NCI-H146 treated with DMSO at 0.1 percent for 48 hours (cell line): ENCODE measurements around the gene ZNF396.

Source experiments
- DNase-seq: peaks from one replicate; lab custom pipeline; 2025; ENCODE audit not compliant: unreplicated experiment; lab: John Stamatoyannopoulos, UW

ZNF396 gene

GRCh38 chr18:35386600-35387100 is 9.5 kb upstream of the ZNF396 start:
- peak; percentile 92 for DNase-seq

GRCh38 chr18:35383136-35383535 is 6.0 kb upstream of the ZNF396 start:
- DNase-seq = no peak

GRCh38 chr18:35379421-35379820 is 2.3 kb upstream of the ZNF396 start:
- no peak for DNase-seq

GRCh38 chr18:35378574-35378896 is 1.4 kb upstream of the ZNF396 start:
- DNase-seq = no peak

- DNase-seq = no peak
Observed at GRCh38 chr18:35377875-35378573, 887 bp upstream of the ZNF396 start.

- peak; percentile 19 for DNase-seq
Observed at GRCh38 chr18:35376393-35376741, 770 bp downstream of the ZNF396 start.

- no peak for DNase-seq
Observed at GRCh38 chr18:35374708-35375107, 2.4 kb downstream of the ZNF396 start.

GRCh38 chr18:35371412-35372195 is 5.5 kb downstream of the ZNF396 start:
- no peak for DNase-seq

GRCh38 chr18:35369126-35369525 is 8.0 kb downstream of the ZNF396 start:
- no peak for DNase-seq

- no peak for DNase-seq
Observed at GRCh38 chr18:35368595-35368994, 8.5 kb downstream of the ZNF396 start.

- DNase-seq = no peak
Observed at GRCh38 chr18:35362531-35362930, 14.6 kb downstream of the ZNF396 start.

- DNase-seq = no peak
Observed at GRCh38 chr18:35361570-35362321, 15.4 kb downstream of the ZNF396 start.

- DNase-seq = peak; percentile 95
Observed at GRCh38 chr18:35355140-35355618, 22.0 kb downstream of the ZNF396 start.

- no peak for DNase-seq
Observed at GRCh38 chr18:35352778-35353177, 24.4 kb downstream of the ZNF396 start.

GRCh38 chr18:35352283-35352682 is 24.9 kb downstream of the ZNF396 start:
- DNase-seq = no peak

- DNase-seq = no peak
Observed at GRCh38 chr18:35348001-35348400, 29.1 kb downstream of the ZNF396 start.

GRCh38 chr18:35345950-35346349 is 31.2 kb downstream of the ZNF396 start:
- no peak for DNase-seq

- DNase-seq = no peak
Observed at GRCh38 chr18:35345460-35345921, 31.6 kb downstream of the ZNF396 start.

- DNase-seq = no peak
Observed at GRCh38 chr18:35344736-35345459, 32.2 kb downstream of the ZNF396 start.

GRCh38 chr18:35343936-35344735 is 33.0 kb downstream of the ZNF396 start, which contains the start of gene ZNF24:
Gene ZNF24, minus strand, starts transcription at chr18:35344420. Its CDS starts 3,770 bp downstream, at chr18:35340650.
- DNase-seq = peak; percentile 96
